ENCODE results near the gene KIF3B.
A peak's percentile ranks its signal among the peaks of the same experiment; 100 is the strongest.
"Not testable (repeated sequence)": the region's sequence is repeated elsewhere in the genome, so short reads cannot be mapped to it uniquely, and the experiment has no call there.

KIF3B gene

GRCh38 chr20:32277361-32278198, at the start of gene KIF3B:
Gene KIF3B, plus strand, starts transcription at chr20:32277651. Its CDS starts 32,127 bp downstream, at chr20:32309778.
- peak; percentile 72 for DNase-seq (ENCODE audit: low read depth)

GRCh38 chr20:32227744-32228688, 49.4 kb upstream of the KIF3B start:
- no peak for DNase-seq (ENCODE audit: low read depth)

- DNase-seq (ENCODE audit: low read depth) = no peak
Observed at GRCh38 chr20:32229251-32229747, 48.2 kb upstream of the KIF3B start.

- no peak for DNase-seq (ENCODE audit: low read depth)
Observed at GRCh38 chr20:32230707-32231106, 46.7 kb upstream of the KIF3B start.

- no peak for DNase-seq (ENCODE audit: low read depth)
Observed at GRCh38 chr20:32231245-32231644, 46.2 kb upstream of the KIF3B start.

- DNase-seq (ENCODE audit: low read depth) = peak; percentile 7
Observed at GRCh38 chr20:32231847-32232246, 45.6 kb upstream of the KIF3B start.

GRCh38 chr20:32232326-32232886, 45.0 kb upstream of the KIF3B start:
- DNase-seq (ENCODE audit: low read depth) = no peak

GRCh38 chr20:32233286-32233685, 44.2 kb upstream of the KIF3B start:
- no peak for DNase-seq (ENCODE audit: low read depth)

GRCh38 chr20:32234135-32234808, 43.2 kb upstream of the KIF3B start:
- no peak for DNase-seq (ENCODE audit: low read depth)

GRCh38 chr20:32235331-32236047, 42.0 kb upstream of the KIF3B start:
- DNase-seq (ENCODE audit: low read depth) = no peak

- no peak for DNase-seq (ENCODE audit: low read depth)
Observed at GRCh38 chr20:32236048-32236533, 41.4 kb upstream of the KIF3B start.

GRCh38 chr20:32236819-32237218, 40.6 kb upstream of the KIF3B start:
- DNase-seq (ENCODE audit: low read depth) = no peak

GRCh38 chr20:32237419-32237818, 40.0 kb upstream of the KIF3B start:
- DNase-seq (ENCODE audit: low read depth) = no peak

GRCh38 chr20:32238483-32239425, 38.7 kb upstream of the KIF3B start:
- DNase-seq (ENCODE audit: low read depth) = no peak

GRCh38 chr20:32240205-32240604, 37.2 kb upstream of the KIF3B start:
- no peak for DNase-seq (ENCODE audit: low read depth)

- DNase-seq (ENCODE audit: low read depth) = no peak
Observed at GRCh38 chr20:32241807-32242206, 35.6 kb upstream of the KIF3B start.

GRCh38 chr20:32244150-32244823, 33.2 kb upstream of the KIF3B start:
- DNase-seq (ENCODE audit: low read depth) = no peak

GRCh38 chr20:32244959-32245358, 32.5 kb upstream of the KIF3B start:
- DNase-seq (ENCODE audit: low read depth) = no peak

GRCh38 chr20:32246208-32246607, 31.2 kb upstream of the KIF3B start:
- not testable (repeated sequence) for DNase-seq (ENCODE audit: low read depth)
